Testis (tissue), 3 donors: Measurements from ENCODE around the gene RTF2. TPM values are rescaled to one million over a fixed set of nuclear protein-coding genes. Genes with fewer than 3 reads are reported as not detected.
"Not testable (repeated sequence)": the region's sequence is repeated elsewhere in the genome, so short reads cannot be mapped to it uniquely, and the experiment has no call there.

Source experiments
- DNase-seq: peaks from one replicate; pipeline ENCODE4 v3.0.0-alpha.2; 2019
- H3K27ac ChIP-seq, 2 donors: fragments of 200-600 bp; sonication (generic); one replicate each; pipeline ENCODE4 v1.5.1; 2019
- H3K27me3 ChIP-seq: fragments of 200-600 bp; sonication (generic); one replicate; pipeline ENCODE4 v1.5.1; 2019
- H3K36me3 ChIP-seq: fragments of 200-600 bp; sonication (generic); one replicate; pipeline ENCODE4 v1.5.1; 2017; ENCODE audit warnings: low read depth; ENCODE audit errors: missing control alignments
- H3K4me1 ChIP-seq: fragments of 200-600 bp; sonication (generic); one replicate; pipeline ENCODE4 v1.5.1; 2019
- H3K4me3 ChIP-seq, 2 donors: fragments of 200-600 bp; sonication (generic); one replicate each; pipeline ENCODE4 v1.5.1; 2017 to 2019
- H3K9me3 ChIP-seq: fragments of 200-600 bp; sonication (generic); one replicate; pipeline ENCODE4 v1.5.1; 2017
- CTCF ChIP-seq, 3 experiments: fragments of 450-650 bp in 2 of 3; fragments of 200-600 bp in 1 of 3; sonication (generic) in 1 of 3; IDR thresholded peaks; one replicate each; pipeline ENCODE4 v1.5.1; 2016 to 2019; ENCODE audit warnings: antibody characterized with exemption in 3 of 3, mild to moderate bottlenecking in 2 of 3, moderate library complexity in 1 of 3
- POLR2A ChIP-seq: fragments of 450-650 bp; IDR thresholded peaks from one replicate; pipeline ENCODE4 v1.6.1; 2017; ENCODE audit warnings: antibody characterized with exemption, mild to moderate bottlenecking, moderate library complexity
- WGBS, 2 donors: methylation state at CpG; one replicate each; pipeline ENCODE4 v1.1.5; 2018; 5-methylcytosine and 5-hydroxymethylcytosine counted together
- intact Hi-C: fragments of 100-400 bp; cut with DNase I; formaldehyde crosslinking; loops from one replicate; pipeline ENCODE4 v1.15.1; 2023; ENCODE audit warnings: low total_unique reads
- polyA plus RNA-seq: library from polyadenylated mRNA; stranded (reverse); fragments of 350-450 nt; fragmentation: Illumina TruSeq; extraction: RNeasy Lipid Tissue Mini Kit (QIAGEN cat#74804); gene quantifications from one replicate; pipeline ENCODE4 v1.2.3, GENCODE V29; 2014; ENCODE audit warnings: low read depth, low replicate concordance; ENCODE audit not compliant: insufficient read depth
- total RNA-seq, 2 donors: library from RNA; depleted of rRNA; stranded (reverse); fragments of >200 nt; gene quantifications; one replicate each; pipeline ENCODE4 v1.2.3, GENCODE V29; 2016

Gene RTF2
- total and polyA plus RNA-seq, 3 donors from 2014 or later = 76.4 to 144 (median 80.4) TPM

GRCh38 chr20:56552911-56553629, 84.6 kb downstream of the RTF2 start:
- Histone ChIP-seq H3K9me3 (no peaks in the 10 kb centered on the region), H3K36me3 (no peaks in the 10 kb centered on the region), H3K27ac (no peak overlapping the region), H3K27me3 (no peaks in the 10 kb centered on the region), H3K4me3 (no peak overlapping the region), H3K4me1 (no peaks in the 10 kb centered on the region)
- DNase-seq = no peak
- no peak for TF ChIP-seq POLR2A
- no peak for TF ChIP-seq CTCF (IDR thresholded peaks at IDR 0.05)
- intact Hi-C loops = no loop called here
- WGBS, 2 donors = 74 to 76% methylated on average over 8 of the region's 8 CpGs

- no peaks in the 10 kb centered on the region for H3K4me1 ChIP-seq
- intact Hi-C loops = no loop called here
- no peak overlapping the region for H3K27ac ChIP-seq
- TF ChIP-seq CTCF (IDR thresholded peaks at IDR 0.05) = no peak
- no peak for TF ChIP-seq POLR2A
- H3K4me3 ChIP-seq = no peak overlapping the region
- WGBS, 2 donors = 34 to 52% methylated on average over 4 of the region's 4 CpGs
- DNase-seq = no peak
- no peaks in the 10 kb centered on the region for H3K36me3 ChIP-seq
- no peaks in the 10 kb centered on the region for H3K9me3 ChIP-seq
- no peaks in the 10 kb centered on the region for H3K27me3 ChIP-seq
Measured at GRCh38 chr20:56554869-56555268, 86.4 kb downstream of the RTF2 start.

- Histone ChIP-seq H3K4me3 (no peak overlapping the region), H3K4me1 (no peaks in the 10 kb centered on the region), H3K27me3 (no peaks in the 10 kb centered on the region), H3K9me3 (no peaks in the 10 kb centered on the region), H3K27ac (no peak overlapping the region), H3K36me3 (no peaks in the 10 kb centered on the region)
- 71 to 73% methylated on average over 6 of the region's 6 CpGs for WGBS, 2 donors
- intact Hi-C loops = no loop called here
- TF ChIP-seq POLR2A = no peak
- no peak for TF ChIP-seq CTCF (IDR thresholded peaks at IDR 0.05)
- no peak for DNase-seq
Measured at GRCh38 chr20:56558968-56559367, 90.5 kb downstream of the RTF2 start.

- H3K27ac ChIP-seq, H3K36me3 ChIP-seq, H3K4me1 ChIP-seq, DNase-seq, H3K4me3 ChIP-seq, H3K27me3 ChIP-seq, intact Hi-C loops, H3K9me3 ChIP-seq: not testable (repeated sequence)
- 74 to 91% methylated on average over 6 of the region's 6 CpGs for WGBS, 2 donors
Measured at GRCh38 chr20:56564526-56564925, 96.1 kb downstream of the RTF2 start.

- no peaks in the 10 kb centered on the region for H3K36me3 ChIP-seq
- no peak overlapping the region for H3K27ac ChIP-seq
- no peak overlapping the region for H3K4me3 ChIP-seq
- 85 to 89% methylated on average over 4 of the region's 4 CpGs for WGBS, 2 donors
- TF ChIP-seq POLR2A = no peak
- no peak for TF ChIP-seq CTCF (IDR thresholded peaks at IDR 0.05)
- H3K4me1 ChIP-seq = no peaks in the 10 kb centered on the region
- H3K27me3 ChIP-seq = no peaks in the 10 kb centered on the region
- DNase-seq = no peak
- intact Hi-C loops = no loop called here
- no peaks in the 10 kb centered on the region for H3K9me3 ChIP-seq
Measured at GRCh38 chr20:56565511-56565910, 97.1 kb downstream of the RTF2 start.
